Measurements from ENCODE around the gene CDC20.

- no peak for TF ChIP-seq CTCF (conservative IDR thresholded peaks at IDR 0.05 in 1 of 2, IDR thresholded peaks at IDR 0.05 in 1 of 2; ENCODE audit: low read depth in 1 of 2, low read length in 2 of 2)
- no peak for TF ChIP-seq EZH2 (IDR thresholded peaks at IDR 0.05; ENCODE audit: low read length, missing control alignments)
Measured at GRCh38 chr1:43376723-43377235, 18.0 kb downstream of the CDC20 start.

Data from fibroblast of lung (primary cell).